GM21723 (cell line): Measurements from ENCODE around the gene NOS3.

Experiments used
- ATAC-seq: cut with Tn5 transposase; IDR thresholded peaks from one replicate; pipeline ENCODE4 v1.9.1; 2021; ENCODE audit warnings: mild to moderate bottlenecking, moderate library complexity; ENCODE audit not compliant: unreplicated experiment

Gene NOS3

DNA sequence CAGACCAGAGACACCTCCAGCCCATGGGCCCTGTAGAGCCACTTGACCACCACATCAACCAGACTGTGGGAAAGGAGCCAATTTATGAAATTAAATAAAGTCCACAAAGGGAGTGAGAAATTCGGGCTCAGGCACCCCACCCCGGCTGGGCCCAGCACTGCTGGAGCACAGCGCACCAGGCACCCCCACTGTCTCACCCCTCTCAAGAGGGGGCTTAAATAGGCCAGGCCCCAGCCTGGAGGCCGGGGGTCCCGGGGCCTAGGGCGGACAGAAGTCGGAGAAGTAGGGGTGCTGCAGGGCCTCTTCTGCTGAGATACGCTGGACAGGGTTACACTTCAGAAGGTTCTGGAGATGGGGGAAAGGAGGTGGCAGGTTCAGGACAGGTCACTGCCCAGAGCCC, 62.9 kb downstream of the NOS3 start:
- ATAC-seq: no peak

DNA sequence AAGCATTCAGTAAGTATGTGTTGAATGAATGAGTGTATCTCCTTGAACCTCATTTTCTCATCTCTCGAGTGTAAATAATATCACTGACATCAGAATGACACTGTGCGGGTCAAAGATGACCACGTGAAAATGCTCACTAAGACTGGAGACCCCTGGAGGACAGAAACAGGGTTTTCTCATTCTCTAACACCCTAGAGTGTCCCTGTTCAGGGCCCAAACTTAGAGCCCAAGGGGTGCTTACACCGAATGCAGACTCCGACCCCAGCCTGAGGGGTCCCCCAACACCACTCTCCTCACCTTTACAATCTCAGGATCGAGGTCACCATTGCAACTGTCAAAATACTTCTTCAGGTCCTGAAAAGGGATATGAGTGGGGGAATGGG, 65.5 kb downstream of the NOS3 start:
- no peak for ATAC-seq

DNA sequence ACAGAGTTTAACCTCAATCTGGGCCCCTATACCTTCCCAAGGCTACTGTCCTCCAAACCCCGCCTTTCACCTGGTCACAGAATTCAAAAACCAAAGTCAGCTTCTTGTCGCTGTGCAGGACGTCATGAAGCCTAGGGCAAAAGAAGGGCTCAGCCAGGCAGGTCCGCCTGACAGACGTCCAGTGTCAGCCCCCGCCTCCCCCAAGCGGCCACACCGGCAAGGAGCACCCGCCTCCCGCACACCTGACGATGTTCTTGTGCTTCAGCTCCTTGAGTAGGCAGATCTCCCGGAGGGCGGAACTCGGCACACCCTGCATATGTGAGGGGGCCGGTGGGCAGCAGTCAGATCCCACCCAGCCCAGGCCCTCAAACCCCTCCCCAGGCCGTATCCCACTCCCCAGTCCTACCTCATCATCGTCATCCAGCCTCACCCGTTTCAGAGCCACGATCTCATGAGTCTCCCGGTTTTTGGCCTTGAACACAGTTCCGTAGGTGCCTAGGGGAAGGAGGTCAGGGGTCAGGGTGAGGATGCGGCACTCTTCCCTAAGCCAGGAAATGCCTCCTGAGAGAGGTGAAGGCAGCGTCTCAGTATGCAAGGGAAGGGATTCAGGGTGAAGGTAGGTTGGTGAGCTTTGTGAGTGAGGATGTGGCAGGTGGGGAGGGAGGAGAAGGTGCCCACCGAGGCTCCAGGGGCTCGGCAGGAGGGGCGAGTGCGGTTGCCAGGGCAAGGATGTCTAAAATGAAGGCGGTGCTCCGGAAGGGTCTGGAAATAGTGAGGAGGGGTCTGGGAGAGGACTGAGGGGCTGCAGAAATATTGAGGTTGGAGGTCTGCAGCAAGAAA, 66.1 kb downstream of the NOS3 start:
- ATAC-seq: no peak

DNA sequence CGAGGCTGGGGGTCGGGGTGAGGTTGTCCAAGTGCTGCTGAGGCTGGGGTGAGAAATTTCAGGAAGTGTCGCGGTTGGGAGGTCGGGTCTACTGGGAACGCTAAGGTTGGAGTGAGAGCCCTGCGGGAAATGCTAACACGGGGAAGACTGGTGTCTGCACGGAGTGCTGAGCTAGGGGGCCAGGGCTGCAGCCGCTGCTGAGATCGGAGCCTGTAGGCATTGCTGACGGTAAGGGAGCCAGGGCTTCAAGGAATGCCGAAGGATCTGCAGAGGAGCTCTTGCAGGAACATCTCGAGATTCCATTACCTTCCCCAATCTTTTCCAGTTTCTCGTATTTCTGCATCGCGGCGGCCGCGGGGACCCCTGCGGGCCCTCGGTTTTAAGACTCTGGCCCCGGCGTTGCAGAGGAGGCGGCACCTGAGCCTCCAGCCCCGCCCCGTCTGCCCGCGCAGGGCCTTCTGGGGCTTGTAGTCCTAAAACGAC, 66.7 kb downstream of the NOS3 start, which contains the start of gene CDK5:
CDK5 (minus strand) TSS at position 392 of the 483 bp plus-strand sequence; CDS start at position 343, 49 bp downstream.
- ATAC-seq: peak; percentile 12

DNA sequence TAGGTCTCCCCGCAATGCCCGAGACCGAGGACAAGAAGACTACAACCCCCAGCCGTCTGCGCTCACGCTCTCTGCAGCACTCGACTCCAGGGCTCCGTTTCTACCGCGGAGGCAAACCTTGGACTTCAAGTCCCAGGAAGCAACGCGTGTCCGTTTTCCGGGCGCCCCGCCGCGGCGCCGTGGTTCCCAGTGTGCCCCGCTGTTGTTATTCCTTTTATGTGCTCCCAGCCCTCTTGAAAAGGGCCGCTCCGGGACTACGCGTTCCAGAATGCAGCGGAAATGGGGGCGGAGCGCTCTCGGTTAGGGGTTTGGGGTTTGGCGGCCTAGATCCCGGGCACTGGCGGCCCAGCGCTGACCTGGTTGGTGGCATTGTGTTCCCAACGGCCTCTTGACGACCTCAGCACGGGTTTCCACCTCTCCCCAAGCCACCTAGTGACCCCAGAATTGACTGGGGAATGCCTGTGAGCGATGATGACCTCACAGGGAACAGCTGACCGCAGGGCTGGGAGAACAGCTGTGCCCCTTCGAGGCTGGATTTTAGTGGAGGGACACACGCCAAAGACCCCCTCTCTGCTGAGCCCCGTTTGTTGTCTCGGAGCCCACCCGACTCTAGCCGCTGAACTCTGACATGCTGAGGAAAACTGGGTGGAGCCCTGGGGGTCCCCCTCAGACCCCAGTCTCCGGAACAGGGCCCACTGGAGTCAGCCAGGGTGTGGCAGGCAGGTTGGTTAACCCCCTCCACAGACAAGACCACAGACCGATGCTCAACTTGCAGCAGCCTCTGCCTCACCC, 67.4 kb downstream of the NOS3 start:
- ATAC-seq: peak; percentile 85

DNA sequence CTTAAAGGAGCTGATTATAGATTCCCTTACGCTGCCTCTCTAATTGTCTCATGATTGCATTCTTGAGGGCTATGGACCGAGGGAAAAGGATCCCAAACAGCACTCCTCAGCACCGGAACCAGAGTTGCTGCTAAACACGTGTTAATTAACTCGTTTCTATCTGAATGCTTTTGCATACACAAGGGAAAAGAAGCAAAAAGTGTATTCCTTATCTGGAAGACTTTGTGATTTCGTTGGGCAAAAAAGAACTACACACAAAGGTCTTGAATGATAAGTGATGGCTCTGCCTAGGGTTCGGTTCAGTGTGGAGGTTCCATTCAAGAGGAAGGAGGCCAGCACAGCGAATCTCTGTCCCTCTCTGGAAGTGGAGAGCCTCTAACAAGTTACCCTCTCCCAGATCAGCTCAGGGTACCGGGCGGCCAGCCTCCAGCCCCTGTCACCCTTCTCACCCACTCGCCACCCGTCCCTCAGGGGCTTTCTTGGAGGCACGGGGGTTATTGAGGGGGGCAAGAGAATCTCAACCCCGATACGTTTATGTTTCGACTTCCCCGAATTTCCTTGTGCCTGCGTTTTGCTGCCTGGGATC, 68.1 kb downstream of the NOS3 start:
- no peak for ATAC-seq

DNA sequence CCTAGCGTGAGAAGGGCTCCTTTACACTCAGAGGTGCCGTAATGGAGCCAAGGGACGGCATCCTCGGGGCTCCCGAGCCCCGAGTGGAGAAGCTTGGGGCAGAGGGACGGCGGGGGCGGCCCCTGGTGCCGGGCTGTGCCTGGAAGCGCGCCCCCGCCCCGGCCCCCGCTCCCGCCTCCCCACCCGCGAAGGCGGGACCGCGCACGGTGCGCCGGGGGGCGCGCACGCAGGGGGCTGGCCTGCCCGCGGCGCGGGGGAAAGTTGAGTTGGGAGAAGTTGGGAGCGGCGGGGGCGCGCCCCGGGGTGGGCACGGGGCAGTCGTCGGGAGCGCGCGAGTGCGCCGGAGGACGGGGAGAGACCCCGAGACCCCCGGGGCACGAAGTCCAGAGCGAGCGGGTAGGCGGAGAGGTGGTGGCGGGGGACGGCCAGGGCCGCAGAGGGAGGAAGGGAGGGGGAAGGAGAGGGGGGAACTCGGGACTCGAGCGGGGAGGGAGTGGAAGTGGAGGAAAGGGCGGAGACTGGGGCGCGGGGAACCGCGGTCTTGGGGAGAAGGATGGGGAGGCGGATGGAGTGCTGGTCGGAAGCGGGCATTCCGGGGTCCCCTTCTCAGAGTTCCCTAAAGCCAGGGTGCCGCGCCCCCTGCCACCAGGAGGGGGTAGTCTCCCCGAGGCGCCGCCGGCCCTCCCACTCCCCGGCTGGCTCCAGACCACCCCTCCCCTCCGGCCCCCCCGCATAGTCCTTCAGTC, 68.7 kb downstream of the NOS3 start, which contains the start of gene SLC4A2:
SLC4A2 (plus strand) TSS at position 223 of the 746 bp plus-strand sequence. CDS start 2,399 bp downstream, outside the sequence.
- ATAC-seq: peak; percentile 36

DNA sequence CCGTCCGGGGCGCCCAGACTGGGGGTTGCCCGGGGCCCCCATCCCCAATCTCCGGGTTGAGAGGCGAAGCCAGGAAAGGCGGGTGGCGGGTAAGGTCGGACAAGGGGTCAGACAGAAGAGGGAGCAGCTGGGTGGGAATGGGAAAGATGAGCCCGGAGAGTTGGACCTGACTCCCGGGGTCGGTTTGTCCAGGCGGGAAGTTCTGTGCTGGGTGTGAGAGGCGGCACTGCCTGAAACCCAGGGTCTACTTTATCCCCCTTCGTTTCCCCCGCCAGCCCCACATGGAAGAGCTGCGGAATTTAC, 69.2 kb downstream of the NOS3 start:
- ATAC-seq: no peak

DNA sequence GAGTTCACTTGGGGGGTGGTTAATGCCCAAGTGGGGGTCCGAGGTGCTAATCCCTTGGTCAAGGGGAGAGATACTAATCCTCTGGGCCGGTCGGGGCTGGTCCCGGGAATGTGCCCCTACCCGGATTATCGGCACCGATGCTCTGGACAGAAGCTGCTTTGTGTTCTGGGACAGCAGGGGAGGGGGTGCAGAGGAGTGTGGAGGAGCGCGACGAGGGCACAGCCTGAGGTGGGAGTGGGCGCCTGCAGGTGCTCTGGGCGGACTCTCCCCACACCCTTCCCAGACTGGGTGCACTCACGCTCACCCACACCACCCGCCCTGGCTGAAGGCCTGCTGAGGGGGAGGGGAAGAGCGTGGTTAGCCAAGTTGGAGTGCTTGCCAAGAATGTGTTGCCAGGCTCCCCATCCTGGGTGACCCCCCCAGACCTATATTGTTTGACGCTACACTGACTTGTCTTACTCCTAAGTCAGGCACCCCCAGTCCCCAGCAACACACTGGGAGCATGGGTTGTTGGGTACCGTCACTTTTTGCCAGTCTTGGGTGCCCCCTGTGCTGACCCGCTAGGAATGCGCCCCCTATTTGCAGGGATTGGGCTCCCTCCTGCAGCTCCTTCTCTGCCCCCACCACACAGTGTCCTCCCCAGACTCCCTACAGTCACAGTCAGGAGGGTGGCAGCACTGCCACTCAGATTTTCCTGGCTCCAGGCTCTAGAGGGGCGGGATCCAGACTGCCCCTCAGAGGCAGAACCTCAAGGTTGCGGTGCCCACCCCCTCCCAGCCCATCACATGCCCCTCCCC, 69.8 kb downstream of the NOS3 start:
- ATAC-seq: no peak

DNA sequence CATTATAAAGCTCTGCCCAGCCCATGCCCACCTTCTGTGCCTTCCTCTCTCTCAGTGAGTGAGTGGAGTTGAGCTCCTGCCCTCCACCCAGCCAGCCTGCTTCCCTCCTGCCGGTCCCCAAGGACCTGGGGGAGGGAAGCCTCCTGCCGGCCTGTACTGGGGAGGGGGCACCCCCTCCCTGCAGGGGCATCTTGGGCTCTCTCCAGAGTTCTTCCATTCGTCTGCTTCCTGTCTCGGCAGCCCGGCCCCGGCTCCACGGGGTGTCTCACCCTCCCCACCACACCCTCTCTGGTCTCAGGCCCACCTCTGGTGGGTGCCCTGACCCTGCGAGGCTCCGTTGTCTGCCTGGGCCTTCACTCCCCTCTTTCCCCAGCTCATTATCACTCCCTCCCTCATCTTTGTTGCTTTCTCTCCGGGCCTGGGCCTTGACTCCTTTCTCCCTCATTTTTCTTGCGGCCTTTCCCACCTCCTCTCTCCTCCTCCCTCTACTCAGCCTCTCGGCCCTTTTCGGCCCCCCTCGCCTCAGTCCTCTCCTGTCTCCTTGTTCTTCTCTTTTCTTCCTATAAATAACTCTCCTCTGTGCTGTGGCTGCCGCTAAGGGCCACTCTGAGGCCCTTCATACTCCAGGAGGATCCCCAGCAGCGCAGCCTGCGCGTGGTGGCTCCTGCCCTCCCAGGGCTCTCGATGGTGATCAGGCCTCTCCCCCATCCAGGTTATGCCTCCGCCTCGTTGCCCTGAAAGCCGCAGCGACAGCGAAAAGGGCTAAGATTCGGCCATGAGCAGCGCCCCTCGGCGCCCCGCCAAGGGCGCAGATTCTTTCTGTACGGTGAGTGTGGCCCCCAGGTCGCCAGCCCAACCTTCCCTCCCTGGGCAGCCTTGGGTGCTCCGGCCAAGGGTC, 70.6 kb downstream of the NOS3 start:
- no peak for ATAC-seq

DNA sequence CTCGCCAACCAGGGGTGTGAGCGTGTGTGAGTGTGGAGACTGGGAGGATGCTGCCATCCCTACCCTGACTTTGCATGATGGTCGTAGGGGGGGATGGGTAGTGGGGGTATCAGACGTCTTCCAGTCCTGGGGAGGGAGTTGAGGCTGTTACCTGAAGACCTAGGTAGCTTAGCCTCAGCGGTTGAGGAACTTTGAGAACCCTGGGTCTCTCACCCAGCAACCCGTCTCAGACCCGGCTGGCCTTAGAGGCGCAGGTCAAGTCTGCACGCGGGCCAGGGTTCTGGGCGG, 71.2 kb downstream of the NOS3 start:
- ATAC-seq: no peak

DNA sequence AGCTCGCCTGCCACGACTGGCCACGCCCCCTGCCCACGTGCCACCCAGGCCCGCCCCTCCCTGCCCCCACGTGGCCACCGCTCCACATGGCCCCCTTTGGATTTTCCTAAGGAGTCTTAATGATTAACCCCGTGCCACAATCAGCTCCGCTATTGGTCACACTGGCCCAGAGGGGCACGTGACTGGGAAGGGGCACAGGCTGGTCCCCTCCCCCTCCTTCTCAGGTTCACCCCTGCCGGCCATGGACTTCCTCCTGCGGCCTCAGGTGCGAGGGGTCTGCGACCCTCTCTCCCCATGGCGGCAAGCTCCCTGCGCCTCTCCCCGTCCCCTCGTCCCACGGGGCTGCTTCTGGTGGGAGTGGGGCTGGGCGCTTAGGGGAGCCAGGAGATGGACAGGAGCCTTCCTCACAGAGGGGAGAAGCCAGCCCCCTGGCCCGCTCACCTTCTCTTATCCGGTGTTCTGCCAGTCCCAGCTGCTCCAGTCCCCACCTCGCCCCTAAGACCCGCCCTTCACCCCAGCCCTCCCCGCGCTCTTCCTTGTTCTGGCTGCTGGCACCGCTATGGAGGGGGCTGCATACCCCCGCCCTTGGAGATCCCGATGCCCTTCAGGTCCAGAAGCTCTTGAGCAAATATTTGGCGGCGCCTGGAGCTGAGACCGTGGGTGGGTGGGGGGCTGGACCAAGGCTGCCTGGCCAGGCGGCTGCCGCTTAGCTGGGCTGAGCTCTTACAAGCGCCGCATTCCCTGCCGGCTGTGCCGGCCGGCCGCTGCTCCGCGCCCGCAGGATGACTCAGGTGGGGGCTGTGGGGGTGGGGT, 71.8 kb downstream of the NOS3 start:
- ATAC-seq: no peak

DNA sequence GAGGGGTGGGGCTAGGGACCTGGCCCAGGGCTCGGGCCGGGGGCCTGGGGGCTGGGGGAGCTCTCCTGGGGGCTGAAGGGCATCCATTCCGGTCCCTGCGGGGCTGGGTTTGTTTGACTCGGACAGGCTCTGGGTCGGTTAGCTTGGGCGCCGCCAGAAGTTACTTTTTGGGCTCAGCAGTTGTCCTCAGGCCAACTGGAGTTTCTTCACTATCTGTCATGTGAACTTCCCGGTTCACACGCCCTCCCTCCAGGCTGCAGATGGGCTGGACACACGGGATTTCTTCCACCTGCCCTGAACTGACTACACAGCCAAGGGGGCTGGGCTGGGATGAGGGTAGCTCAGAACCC, 72.4 kb downstream of the NOS3 start:
- ATAC-seq: no peak
